DND-41 (cell line): ENCODE results near the gene FHIT.

Source experiments
- CTCF ChIP-seq: IDR thresholded peaks from 2 replicates; pipeline ENCODE4 v1.5.1; 2012; ENCODE audit warnings: borderline replicate concordance, low read length, moderate library complexity, mild to moderate bottlenecking; ENCODE audit not compliant: poor library complexity, severe bottlenecking; ENCODE audit errors: extremely low read depth
- EZH2 ChIP-seq: IDR thresholded peaks from 3 replicates; pipeline ENCODE4 v1.6.1; 2012; ENCODE audit warnings: borderline replicate concordance, low read depth, mild to moderate bottlenecking, moderate library complexity, low read length, inconsistent platforms; ENCODE audit not compliant: severe bottlenecking

- TF ChIP-seq CTCF (no peak), EZH2 (no peak)
Observed at GRCh38 chr3:60575718-60576272, 675.5 kb downstream of the FHIT start.
